GM03348 (cell line): ENCODE results near the gene SCLT1.

Experiments used
- DNase-seq: peaks from one replicate; pipeline ENCODE4 v3.0.0; 2012; ENCODE audit warnings: low spot score

The SCLT1 gene

GRCh38 chr4:128840711-128841318 lies 252.5 kb downstream of the SCLT1 start:
- DNase-seq: no peak

GRCh38 chr4:128837679-128838078 lies 255.7 kb downstream of the SCLT1 start:
- no peak for DNase-seq

- DNase-seq: no peak
Measured at GRCh38 chr4:128837198-128837597, 256.1 kb downstream of the SCLT1 start.

GRCh38 chr4:128835498-128836222 lies 257.7 kb downstream of the SCLT1 start:
- no peak for DNase-seq
